ENCODE results near the gene SUSD1. TPM values are rescaled to one million over a fixed set of nuclear protein-coding genes. Genes with fewer than 3 reads are reported as not detected.

SUSD1 gene
- total and polyA plus RNA-seq, 10 donors: 4.4 to 26.8 (median 20.2) TPM

GRCh38 chr9:111992523-111992922 lies 182.6 kb downstream of the SUSD1 start:
- peaks cover 0 to 16% (median 10%) of the 10 kb centered on the region in 8 donors for H3K9me3 ChIP-seq
- no peak for TF ChIP-seq POLR2A (IDR thresholded peaks at IDR 0.05)
- TF ChIP-seq POLR2AphosphoS5 (IDR thresholded peaks at IDR 0.05): no peak
- no peak for TF ChIP-seq CTCF (IDR thresholded peaks at IDR 0.05 in 8 of 11, conservative IDR thresholded peaks at IDR 0.05 in 3 of 11)
- intact Hi-C loops (cut with DNase I; ENCODE audit: low total_unique reads): no loop called here
- no peak overlapping the region for H3K4me3 ChIP-seq
- peaks cover 6 to 38% (median 15%) of the 10 kb centered on the region in 6 donors for H3K4me1 ChIP-seq
- no peak for DNase-seq
- no peak overlapping the region for H3K27ac ChIP-seq
- no peaks in the 10 kb centered on the region for H3K27me3 ChIP-seq (replicated peaks in 1 of 7)
- no peaks in the 10 kb centered on the region for H3K36me3 ChIP-seq
- 55 to 80% (median 67%) methylated on average over 2 of the region's 2 CpGs for WGBS, 5 donors

DNA sequence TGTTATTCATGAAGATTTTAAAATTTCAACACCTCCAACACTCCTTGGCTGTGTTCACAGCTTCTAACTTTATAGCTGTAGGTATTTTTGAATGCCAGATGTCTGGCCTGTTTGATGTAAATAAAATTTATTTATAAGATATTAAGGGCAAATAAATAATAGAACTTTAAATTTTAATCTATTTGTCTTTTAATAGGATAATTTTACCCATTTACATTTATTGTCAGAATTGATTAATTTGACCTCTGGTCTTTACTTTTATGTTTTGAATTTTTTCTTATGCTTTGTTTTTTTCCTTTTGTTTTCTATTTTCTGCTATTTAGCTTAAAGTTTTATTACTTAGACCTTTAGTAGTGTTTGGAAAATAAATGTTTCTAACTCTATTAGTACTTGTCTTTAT lies 183.9 kb downstream of the SUSD1 start:
- H3K4me1 ChIP-seq: peaks cover 6 to 52% (median 25%) of the 10 kb centered on the region in 6 donors
- no peaks in the 10 kb centered on the region for H3K36me3 ChIP-seq
- no peaks in the 10 kb centered on the region for H3K27me3 ChIP-seq (replicated peaks in 1 of 7)
- intact Hi-C loops (cut with DNase I; ENCODE audit: low total_unique reads): no loop called here
- no peak overlapping the region for H3K27ac ChIP-seq
- no peak for TF ChIP-seq POLR2AphosphoS5 (IDR thresholded peaks at IDR 0.05)
- TF ChIP-seq POLR2A (IDR thresholded peaks at IDR 0.05): no peak
- TF ChIP-seq CTCF (IDR thresholded peaks at IDR 0.05 in 8 of 11, conservative IDR thresholded peaks at IDR 0.05 in 3 of 11): no peak
- no peak overlapping the region for H3K4me3 ChIP-seq
- peaks cover 0 to 16% (median 10%) of the 10 kb centered on the region in 8 donors for H3K9me3 ChIP-seq
- no peak for DNase-seq

Small RNA genes within 50 kb of the gene (small RNA-seq; reads per million reads assigned to genes)
- gene RF00019 (0 reads per million in 4 donors), gene RNU6-710P (0 reads per million in 4 donors), gene RNU6-855P (0 reads per million in 4 donors)

Other genes with a start within 250 kb of the SUSD1 start
- gene PTBP3, start 158.3 kb upstream of the SUSD1 start, total RNA-seq: 100 to 1,000 TPM in 3 of 7 donors, 10 to 100 TPM in 4; 76.8 to 107 (median 94.0) TPM
- 10 to 100 TPM; 10.6 to 18.7 (median 13.2) TPM for gene PTBP3, start 158.3 kb upstream of the SUSD1 start, polyA plus RNA-seq
- gene HSDL2, start 204.8 kb upstream of the SUSD1 start, total RNA-seq: 10 to 100 TPM; 24.9 to 42.6 (median 33.7) TPM
- gene HSDL2, start 204.8 kb upstream of the SUSD1 start, polyA plus RNA-seq: 10 to 100 TPM; 11.2 to 16.4 (median 14.9) TPM

Data from spleen (tissue), 11 donors.